K562 (cell line): ENCODE results near the gene KCNJ10. TPM values are rescaled to one million over a fixed set of nuclear protein-coding genes. Genes with fewer than 3 reads are reported as not detected.

Experiments used
- ATAC-seq: fragments of 200-7000 bp; cut with Tn5 transposase; 3 replicates; pipeline ENCODE4 v1.9.1; 2020; ENCODE audit warnings: moderate library complexity
- BruUV-seq: library from RNA; stranded (reverse); fragments of 400-500 nt; replicated peaks from 2 replicates; lab custom pipeline; 2021; lab: Mats Ljungman, UMichigan
- CTCF ChIA-PET: fragments of 300-600 bp; formaldehyde crosslinking; extraction: SDS; loops from one replicate; lab custom pipeline; 2021; ENCODE audit warnings: low intra/inter-chr PET ratio; lab: Yijun Ruan, JAX
- POLR2A ChIA-PET: fragments of 300-600, 350-650 bp; sonication (Branson Sonifier 250); formaldehyde crosslinking; extraction: SDS; loops from one replicate; lab custom pipeline; 2021; ENCODE audit warnings: antibody characterized with exemption, inconsistent platforms; lab: Yijun Ruan, JAX
- DNase-seq, 4 experiments: peaks; one replicate each; pipeline versions ENCODE4 v3.0.0 to v3.0.0-alpha.2; 2011 to 2018; ENCODE audit warnings: low spot score in 3 of 4, mixed read lengths in 3 of 4; ENCODE audit errors: extremely low read depth in 1 of 4
- FAIRE-seq: peaks from 2 replicates; lab custom pipeline; 2011; peaks lifted over from hg19 to GRCh38; lab: Jason Lieb, UNC
- H2AFZ ChIP-seq: 2 replicates; pipeline ENCODE4 v1.6.0; 2011; ENCODE audit warnings: low read depth, low read length, control low read depth, inconsistent platforms
- H3K27ac ChIP-seq: fragments of 200-600 bp; 3 replicates; pipeline ENCODE4 v1.8.0; 2011; ENCODE audit warnings: low read depth, mild to moderate bottlenecking, control low read depth, inconsistent platforms, low read length, moderate library complexity, mixed read lengths; ENCODE audit errors: extremely low read depth
- H3K27me3 ChIP-seq, 2 experiments: fragments of 300-600 bp in 1 of 2; 2 replicates in 1 of 2; 3 replicates in 1 of 2; pipeline versions ENCODE4 v1.6.0 to v1.8.0; 2011; ENCODE audit warnings: inconsistent platforms in 2 of 2, low read length in 2 of 2, mild to moderate bottlenecking in 1 of 2, mixed read lengths in 1 of 2, moderate library complexity in 1 of 2; ENCODE audit not compliant: control insufficient read depth in 2 of 2, insufficient read depth in 2 of 2
- H3K36me3 ChIP-seq: fragments of 300-600 bp; 3 replicates; pipeline ENCODE4 v1.8.0; 2011; ENCODE audit warnings: mild to moderate bottlenecking, low read length, inconsistent platforms; ENCODE audit not compliant: control insufficient read depth, insufficient read depth
- H3K4me1 ChIP-seq, 2 experiments: fragments of 200-600 bp in 1 of 2; replicated peaks in 1 of 2; 2 replicates in 1 of 2; 3 replicates in 1 of 2; pipeline versions ENCODE4 v1.5.1 to v1.8.0; 2011; ENCODE audit warnings: inconsistent platforms in 2 of 2, low read length in 2 of 2, mild to moderate bottlenecking in 1 of 2, mixed read lengths in 1 of 2, moderate library complexity in 1 of 2; ENCODE audit not compliant: control insufficient read depth in 2 of 2, insufficient read depth in 2 of 2
- H3K4me2 ChIP-seq: 2 replicates; pipeline ENCODE4 v1.6.1; 2011; ENCODE audit warnings: low read length, control low read depth, inconsistent platforms, mixed read lengths; ENCODE audit not compliant: insufficient read depth
- H3K4me3 ChIP-seq: fragments of 200-600 bp; sonication (generic), shearing (Covaris generic); 2 replicates; pipeline ENCODE4 v1.5.1; 2016; ENCODE audit warnings: control low read depth, inconsistent platforms
- H3K79me2 ChIP-seq: fragments of 200-600 bp; 3 replicates; pipeline ENCODE4 v1.8.0; 2011; ENCODE audit warnings: low read length, inconsistent platforms; ENCODE audit not compliant: control insufficient read depth, insufficient read depth
- H3K9ac ChIP-seq, 2 experiments: 2 replicates each; pipeline versions ENCODE4 v1.6.0 to v1.6.1; 2011; ENCODE audit warnings: low read depth in 2 of 2, low read length in 2 of 2, control low read depth in 1 of 2, inconsistent platforms in 1 of 2, mild to moderate bottlenecking in 1 of 2, mixed read lengths in 1 of 2; ENCODE audit not compliant: insufficient read depth in 1 of 2
- H3K9me1 ChIP-seq: one replicate; pipeline ENCODE4 v1.6.0; 2011; ENCODE audit warnings: inconsistent platforms, mild to moderate bottlenecking, low read length, moderate library complexity; ENCODE audit not compliant: control insufficient read depth, insufficient read depth
- H3K9me3 ChIP-seq: replicated peaks from 2 replicates; pipeline ENCODE4 v1.5.1; 2011; ENCODE audit warnings: low read depth, low read length, inconsistent platforms; ENCODE audit not compliant: control insufficient read depth, insufficient read depth
- H4K20me1 ChIP-seq: replicated peaks from 2 replicates; pipeline ENCODE4 v1.6.1; 2011; ENCODE audit warnings: low read length, inconsistent platforms, mixed read lengths; ENCODE audit not compliant: control insufficient read depth, insufficient read depth
- GATAD2A ChIP-seq: fragments of 450-650 bp; IDR thresholded peaks from 2 replicates; pipeline ENCODE4 v1.6.1; 2017
- HMG20B ChIP-seq: fragments of 250-450 bp; sonication (Bioruptor Pico); IDR thresholded peaks from 2 replicates; pipeline ENCODE4 v1.5.0; 2021; ENCODE audit warnings: mild to moderate bottlenecking
- MAFK ChIP-seq: IDR thresholded peaks from 2 replicates; pipeline ENCODE4 v1.6.1; 2011; ENCODE audit warnings: low read length, improper control_type of control experiment
- MCM2 ChIP-seq: fragments of 450-650 bp; IDR thresholded peaks from 2 replicates; pipeline ENCODE4 v1.6.1; 2017; ENCODE audit warnings: low read depth, mild to moderate bottlenecking
- PCBP2 ChIP-seq: fragments of 200-400 bp; formaldehyde crosslinking; IDR thresholded peaks from 2 replicates; pipeline ENCODE4 v1.6.1; 2018; ENCODE audit warnings: low read length, low read depth, mild to moderate bottlenecking, moderate library complexity; ENCODE audit not compliant: poor library complexity, severe bottlenecking
- PRMT5 ChIP-seq: sonication (generic); formaldehyde crosslinking; IDR thresholded peaks from 2 replicates; pipeline ENCODE4 v1.5.0; 2020; ENCODE audit warnings: missing genetic modification reagents
- RFX1 ChIP-seq: fragments of 450-650 bp; IDR thresholded peaks from 2 replicates; pipeline ENCODE4 v1.6.1; 2016; ENCODE audit warnings: mild to moderate bottlenecking, moderate library complexity
- SIRT6 ChIP-seq: IDR thresholded peaks from one replicate; pipeline ENCODE4 v1.6.1; 2012; ENCODE audit warnings: low read depth, mild to moderate bottlenecking, control low read depth, inconsistent platforms, low read length, moderate library complexity
- STAG1 ChIP-seq: sonication (generic); formaldehyde crosslinking; IDR thresholded peaks from 2 replicates; pipeline ENCODE4 v1.5.0; 2020; ENCODE audit warnings: missing genetic modification reagents, borderline replicate concordance
- ZEB2 ChIP-seq: fragments of 450-650 bp; IDR thresholded peaks from 2 replicates; pipeline ENCODE4 v1.6.1; 2016
- ZFP30 ChIP-seq: fragments of 250-450 bp; sonication (Bioruptor Pico); IDR thresholded peaks from 2 replicates; pipeline ENCODE4 v1.8.0; 2022; ENCODE audit warnings: moderate library complexity, mild to moderate bottlenecking, inconsistent platforms, borderline replicate concordance
- ZNF140 ChIP-seq: fragments of 250-450 bp; sonication (Bioruptor Pico); IDR thresholded peaks from 2 replicates; pipeline ENCODE4 v1.8.0; 2021; ENCODE audit warnings: moderate library complexity, mild to moderate bottlenecking, inconsistent platforms
- ZNF224 ChIP-seq: sonication (generic); formaldehyde crosslinking; IDR thresholded peaks from 2 replicates; pipeline ENCODE4 v1.8.0; 2022; ENCODE audit warnings: mild to moderate bottlenecking, missing genetic modification reagents
- ZNF445 ChIP-seq: fragments of 250-450 bp; sonication (Bioruptor Pico); IDR thresholded peaks from 2 replicates; pipeline ENCODE4 v1.4.0; 2020; ENCODE audit warnings: low read depth, mild to moderate bottlenecking, moderate library complexity
- WGBS: fragments of 100-300 bp; shearing (Covaris generic); methylation state at CpG from one replicate; pipeline ENCODE4 v1.1.6; 2016; ENCODE audit warnings: low coverage, mixed read lengths; ENCODE audit not compliant: insufficient coverage; ENCODE audit errors: missing lambda C conversion rate; 5-methylcytosine and 5-hydroxymethylcytosine counted together
- in situ Hi-C: fragments of 300-500 bp; cut with MboI; formaldehyde crosslinking; loops from 4 replicates; pipeline ENCODE4 v1.15.0; 2018; ENCODE audit warnings: inconsistent platforms, mixed read lengths
- intact Hi-C: fragments of 100-400 bp; cut with micrococcal nuclease; formaldehyde crosslinking; loops from 2 replicates; pipeline ENCODE4 v1.14.2; 2022
- polyA plus RNA-seq, 8 experiments: library from polyadenylated mRNA; depleted of rRNA in 4 of 8; stranded (reverse) in 5 of 8; unstranded in 3 of 8; fragments of >200 nt; fragmentation: Nextera tagmentation in 2 of 8; fragmentation: Illumina TruSeq in 1 of 8; extraction: Ambion mirVana in 2 of 8; extraction: Trizol in 1 of 8; gene quantifications; 2 replicates each; pipeline versions ENCODE4 v1.2.1 to v1.2.3, GENCODE V29; 2011 to 2014; ENCODE audit warnings: inconsistent platforms in 1 of 8, missing spikeins in 1 of 8
- total RNA-seq, 7 experiments: library from RNA; depleted of rRNA in 6 of 7; stranded (reverse); fragments of >200 nt in 6 of 7; fragmentation: Illumina TruSeq in 2 of 7; extraction: Trizol in 2 of 7; gene quantifications; 2 replicates each; pipeline versions ENCODE4 v1.2.1 to v1.2.3, GENCODE V29; 2011 to 2021; ENCODE audit warnings: low replicate concordance in 1 of 7
- TF ChIP-seq, protein P1 (sequence below): fragments of 250-450 bp; sonication (Bioruptor Pico); IDR thresholded peaks from 2 replicates; pipeline ENCODE4 v1.4.0; 2020

KCNJ10 gene
- total and polyA plus RNA-seq, 9 of the 15 experiments (the other 6 are each of a cell fraction or from before 2014, with no cell fraction given) = 0.06 to 0.11 TPM; not detected in 7

DNA sequence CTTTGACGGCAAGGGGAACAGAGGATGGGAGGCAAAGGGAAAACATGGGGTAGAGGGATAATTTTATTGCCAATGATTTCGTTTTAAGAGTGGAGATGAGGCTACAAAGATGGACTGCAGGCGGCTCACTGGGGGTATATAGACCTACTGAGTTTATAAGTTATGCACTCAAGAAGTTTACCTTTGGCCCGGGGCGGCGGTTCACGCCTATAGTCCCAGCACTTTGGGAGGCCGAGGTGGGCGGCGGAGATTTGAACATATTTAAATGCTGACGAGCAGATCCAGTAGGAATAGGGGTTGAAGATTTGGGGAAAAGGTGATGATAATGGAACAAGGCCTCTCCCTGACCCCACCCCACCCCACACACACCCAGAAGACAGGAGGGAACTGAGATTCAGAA is 107.8 kb downstream of the KCNJ10 start:
- no TSS peak for BruUV-seq
- 60% methylated on average over 11 of the region's 11 CpGs for WGBS
- Histone ChIP-seq H3K9me1 (no peaks in the 10 kb centered on the region), H3K36me3 (no peaks in the 10 kb centered on the region), H3K9ac (no peak overlapping the region), H3K4me2 (no peak overlapping the region), H3K4me1 (peaks cover 24 to 27% of the 10 kb centered on the region in 2 experiments), H4K20me1 (no peaks in the 10 kb centered on the region), H3K27ac (no peak overlapping the region), H2AFZ (no peak overlapping the region), H3K79me2 (no peaks in the 10 kb centered on the region), H3K4me3 (no peak overlapping the region), H3K27me3 (peaks cover 2 to 5% of the 10 kb centered on the region in 2 experiments; a peak in 2 of 5 replicates), H3K9me3 (no peaks in the 10 kb centered on the region)
- CTCF ChIA-PET = no interaction called here
- FAIRE-seq (no peak), DNase-seq (no peak), ATAC-seq (no peak)
- in situ Hi-C loops (no loop called here), intact Hi-C loops (no loop called here)
- TF ChIP-seq ZNF140 (CRISPR knock-in tag) (no peak), MAFK (no peak), ZEB2 (no peak), HMG20B (CRISPR knock-in tag) (no peak), PCBP2 (no peak), GATAD2A (no peak), STAG1 (CRISPR knock-in tag) (no peak), RFX1 (no peak), ZNF445 (no peak), PRMT5 (CRISPR knock-in tag) (no peak), SIRT6 (no peak), ZNF224 (no peak), ZFP30 (no peak), MCM2 (no peak)
- TF ChIP-seq, protein P1, sequence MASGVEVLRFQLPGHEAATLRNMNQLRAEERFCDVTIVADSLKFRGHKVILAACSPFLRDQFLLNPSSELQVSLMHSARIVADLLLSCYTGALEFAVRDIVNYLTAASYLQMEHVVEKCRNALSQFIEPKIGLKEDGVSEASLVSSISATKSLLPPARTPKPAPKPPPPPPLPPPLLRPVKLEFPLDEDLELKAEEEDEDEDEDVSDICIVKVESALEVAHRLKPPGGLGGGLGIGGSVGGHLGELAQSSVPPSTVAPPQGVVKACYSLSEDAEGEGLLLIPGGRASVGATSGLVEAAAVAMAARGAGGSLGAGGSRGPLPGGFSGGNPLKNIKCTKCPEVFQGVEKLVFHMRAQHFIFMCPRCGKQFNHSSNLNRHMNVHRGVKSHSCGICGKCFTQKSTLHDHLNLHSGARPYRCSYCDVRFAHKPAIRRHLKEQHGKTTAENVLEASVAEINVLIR (CRISPR knock-in tag) = no peak
- POLR2A ChIA-PET = interaction anchor here (0.6 kb wide), 1 partner anchor 82 kb away, joined by 3 read pairs; no protein-coding TSS in a partner anchor
